SH-SY5Y (cell line): ENCODE measurements around the gene MBOAT2.

ENCODE experiments used
- GATA2 ChIP-seq: IDR thresholded peaks from 2 replicates; pipeline ENCODE4 v1.6.1; 2011; ENCODE audit warnings: mild to moderate bottlenecking, low read depth, low read length
- GATA3 ChIP-seq: IDR thresholded peaks from 2 replicates; pipeline ENCODE4 v1.6.1; 2011; ENCODE audit warnings: low read depth, mild to moderate bottlenecking, low read length, moderate library complexity

The MBOAT2 gene

DNA sequence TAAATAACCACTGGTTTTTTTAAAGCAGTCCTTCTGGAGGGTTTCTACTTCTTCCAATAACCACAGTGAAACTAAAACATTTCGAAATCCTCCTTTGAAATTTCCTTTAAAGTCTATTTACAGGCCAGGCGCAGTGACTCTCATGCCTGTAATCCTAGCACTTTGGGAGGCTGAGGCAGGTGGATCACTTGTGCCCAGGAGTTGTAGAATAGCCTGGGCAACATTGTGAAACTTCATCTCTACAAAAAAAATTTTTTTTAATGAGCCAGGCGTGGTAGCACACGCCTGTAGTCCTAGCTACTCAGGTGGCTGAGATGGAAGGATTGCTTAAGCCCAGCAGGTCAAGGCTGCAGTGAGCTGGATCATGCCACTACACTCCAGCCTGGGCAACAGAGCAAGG is 181.3 kb downstream of the MBOAT2 start:
- TF ChIP-seq GATA2 (no peak), GATA3 (no peak)

DNA sequence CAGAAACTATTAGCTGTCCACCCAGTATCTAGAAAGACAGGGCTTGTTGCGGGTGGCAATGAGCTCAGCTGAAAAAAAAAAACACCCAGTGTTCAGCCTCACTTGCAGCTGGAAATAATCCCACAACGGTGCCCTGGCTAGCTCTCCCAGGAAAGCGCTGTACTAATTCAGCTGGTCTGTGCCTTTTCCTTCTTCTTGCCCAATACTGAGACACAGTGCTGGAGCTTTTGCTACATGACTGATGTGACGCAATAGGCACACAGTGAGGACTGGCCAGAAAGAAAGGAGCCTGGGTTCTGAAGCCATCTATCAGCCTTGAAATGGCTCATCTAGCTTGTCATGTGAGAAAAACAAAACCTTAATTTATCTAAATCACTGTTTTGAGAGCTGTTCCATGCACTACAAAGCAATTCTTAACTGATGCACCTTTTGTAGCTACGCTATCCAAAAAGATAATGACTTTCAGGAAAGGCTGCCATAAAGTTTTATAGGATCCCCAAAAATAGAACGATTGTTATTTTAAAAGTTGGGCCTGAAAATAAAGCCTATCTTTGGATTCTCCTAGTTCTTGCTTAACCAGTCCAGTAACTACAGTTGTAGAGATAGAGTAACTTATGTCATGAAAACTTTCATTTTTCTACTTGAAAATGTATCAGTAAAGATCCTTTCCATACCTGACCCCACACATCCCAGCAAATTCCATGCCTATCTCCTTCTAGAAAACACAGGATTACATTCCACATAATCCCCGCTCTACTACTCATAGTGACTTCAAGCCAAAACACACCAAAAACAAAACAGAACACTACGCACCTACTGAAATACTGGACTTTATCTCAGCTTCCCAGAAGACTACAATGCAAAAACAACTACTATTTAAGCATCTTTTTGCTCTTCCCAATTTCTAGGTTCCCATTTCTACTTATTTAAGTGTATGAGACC is 181.9 kb downstream of the MBOAT2 start:
- TF ChIP-seq GATA3 (no peak), GATA2 (no peak)

DNA sequence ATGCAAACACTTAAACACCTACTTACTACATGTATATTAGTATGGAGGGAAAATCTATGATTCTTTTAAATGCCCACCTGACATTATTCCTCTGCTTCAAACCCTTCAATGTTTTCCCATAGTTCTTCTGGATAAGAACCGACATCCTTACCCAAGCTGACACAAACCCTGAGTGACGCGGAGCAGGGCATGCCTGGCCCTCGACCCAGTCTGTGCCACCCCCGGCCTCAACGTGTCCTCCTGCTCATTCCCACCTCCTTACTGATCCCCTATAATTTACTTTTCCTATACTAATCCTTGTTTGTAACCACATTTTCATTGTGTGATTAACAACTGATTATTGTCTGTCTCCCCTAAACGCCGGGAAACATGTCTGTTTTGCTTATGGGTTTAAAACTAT is 183.5 kb downstream of the MBOAT2 start:
- no peak for TF ChIP-seq GATA3
- TF ChIP-seq GATA2: no peak

DNA sequence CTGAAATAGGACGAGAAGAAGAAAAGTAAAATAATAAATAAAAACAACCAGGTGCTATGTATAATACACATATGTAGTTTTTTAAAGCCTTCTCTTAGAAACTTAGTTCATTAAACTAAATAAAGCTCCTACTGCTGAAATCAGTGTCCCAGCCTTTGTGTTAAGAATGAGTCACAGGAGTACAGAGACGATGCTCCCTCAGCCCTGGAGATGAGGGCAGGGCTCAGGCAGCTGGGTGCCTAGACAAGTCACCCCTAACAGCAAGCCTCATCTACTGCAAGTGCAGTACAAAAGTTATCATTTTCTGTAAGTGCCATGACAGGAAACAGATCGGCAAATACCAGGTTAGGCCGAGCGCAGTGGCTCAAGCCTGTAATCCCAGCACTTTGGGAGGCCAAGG is 184.3 kb downstream of the MBOAT2 start:
- no peak for TF ChIP-seq GATA3
- no peak for TF ChIP-seq GATA2

DNA sequence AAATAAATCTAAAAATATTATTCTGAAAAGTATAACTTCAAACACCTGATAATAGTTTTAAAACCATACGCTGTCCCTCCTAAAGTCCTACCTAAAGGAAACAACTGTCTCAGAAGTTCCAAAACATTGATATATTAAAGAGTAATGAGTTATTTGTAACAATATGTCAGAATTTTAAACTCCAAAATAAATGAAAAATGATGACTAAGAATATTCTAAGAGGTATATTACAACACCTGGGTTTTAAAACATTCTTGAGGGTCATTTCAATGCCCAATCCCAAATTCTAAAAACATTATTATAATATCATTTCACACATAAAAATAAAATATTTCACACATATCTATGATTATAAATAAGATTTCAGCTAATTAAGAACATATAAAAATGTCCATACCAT is 186.3 kb downstream of the MBOAT2 start:
- no peak for TF ChIP-seq GATA3
- no peak for TF ChIP-seq GATA2

DNA sequence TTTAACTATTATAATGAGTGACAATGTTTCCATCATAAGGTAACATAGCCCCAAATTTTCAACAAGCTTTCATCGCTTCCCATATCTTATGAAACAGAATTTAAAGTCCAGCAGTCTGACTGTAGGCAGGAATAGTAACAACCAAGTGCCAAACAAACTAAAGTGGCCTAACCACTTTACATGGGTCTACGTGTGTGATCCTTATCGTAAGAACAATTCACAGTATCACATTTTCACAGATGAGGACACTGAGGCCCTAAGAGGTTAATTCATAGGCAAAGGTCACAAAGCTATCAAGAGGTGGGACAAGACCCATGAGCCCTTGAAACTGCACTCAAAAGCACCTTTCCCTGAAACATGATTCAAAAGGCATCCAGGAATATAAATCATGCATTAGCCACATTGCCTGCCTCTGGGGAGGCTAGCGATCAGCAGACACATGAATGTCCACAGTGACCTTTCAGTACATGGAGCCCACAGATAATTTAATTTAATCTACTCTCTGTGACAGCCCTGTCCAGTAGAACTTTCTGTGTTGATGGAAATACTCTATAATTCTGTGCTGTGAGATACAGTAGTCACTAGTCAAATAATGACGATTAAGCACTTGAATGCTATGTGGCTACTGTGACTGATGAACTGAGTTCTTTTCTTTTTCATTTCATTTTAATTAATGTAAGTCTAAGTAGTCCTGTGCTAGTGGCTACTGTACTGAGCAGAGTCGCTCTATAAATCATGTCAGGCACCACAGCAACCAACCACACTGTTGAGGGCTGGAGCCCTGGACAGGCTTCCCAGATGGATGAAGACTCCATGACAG is 196.4 kb downstream of the MBOAT2 start:
- TF ChIP-seq GATA3: no peak
- TF ChIP-seq GATA2: no peak

DNA sequence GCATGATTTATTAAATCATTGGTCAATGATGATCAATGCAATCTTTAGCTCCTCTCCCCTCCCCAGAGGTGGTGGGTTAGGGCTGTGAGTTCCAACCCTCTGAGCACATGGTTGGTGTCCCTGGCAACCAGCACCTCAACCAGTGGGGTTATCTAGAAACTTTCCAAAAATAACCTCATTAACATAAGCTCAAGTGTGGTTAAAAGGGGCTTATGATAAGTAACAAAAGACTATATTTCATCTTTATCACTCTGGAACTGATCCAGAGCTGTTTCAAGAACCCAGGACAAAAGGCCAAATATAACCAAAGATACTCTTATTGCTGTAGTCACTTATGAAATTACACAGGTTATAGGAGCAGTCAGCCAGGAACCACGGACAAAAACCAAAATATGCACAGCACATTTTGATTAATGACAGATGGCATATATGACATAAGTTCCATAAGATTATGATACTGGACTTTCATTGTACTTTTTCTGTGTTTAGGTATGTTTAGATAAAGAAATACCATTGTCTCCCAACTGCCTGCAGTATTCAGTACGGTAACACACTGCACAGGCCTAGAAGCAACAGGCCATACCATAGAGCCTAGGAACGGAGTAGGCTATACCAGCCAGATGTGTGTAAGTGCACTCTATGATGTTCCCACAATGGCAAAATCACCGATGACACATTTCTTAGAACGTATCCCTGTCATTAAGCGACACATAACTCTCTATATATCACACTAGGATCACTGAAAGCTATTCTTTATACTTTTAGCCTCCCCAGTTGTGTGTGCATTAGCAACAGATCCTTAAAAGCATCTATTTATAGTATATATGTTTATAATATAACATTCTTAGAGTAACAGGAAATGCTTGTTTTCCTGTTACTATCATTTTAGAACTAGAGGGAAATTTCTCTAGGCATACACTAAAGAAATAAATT is 197.9 kb downstream of the MBOAT2 start:
- TF ChIP-seq GATA3 (no peak), GATA2 (no peak)

DNA sequence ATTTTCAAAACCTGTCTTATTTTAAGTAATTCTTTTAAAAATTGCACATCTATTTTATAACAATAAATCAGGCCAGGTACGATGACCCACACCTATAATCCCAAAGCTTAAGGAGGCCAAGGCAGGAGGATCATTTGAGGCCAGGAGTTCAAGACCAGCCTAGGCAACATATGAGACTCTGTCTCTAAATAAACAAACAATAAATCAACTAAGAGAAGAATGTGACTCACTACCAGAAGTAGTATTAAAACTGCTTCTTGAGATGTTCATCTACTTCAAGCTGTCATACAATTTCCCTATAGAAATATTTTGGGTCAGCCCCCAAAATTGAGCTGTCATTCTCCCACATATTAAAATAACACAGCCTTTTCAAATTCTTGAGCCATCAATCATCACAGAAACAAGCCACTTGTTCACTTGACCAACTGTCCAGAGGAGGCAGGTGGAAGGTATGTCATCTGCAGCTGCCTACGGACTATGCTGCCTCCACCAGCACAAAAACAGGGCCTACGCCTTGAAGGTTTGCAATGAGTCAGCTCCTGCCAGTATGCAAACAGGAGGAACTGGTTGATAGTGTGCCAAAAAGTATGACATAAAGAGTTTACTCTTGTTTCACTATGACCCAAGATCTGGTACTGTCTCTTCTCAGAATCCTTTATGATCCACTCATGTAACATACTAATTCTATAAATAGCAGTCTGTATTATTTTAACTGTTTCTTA is 199.7 kb downstream of the MBOAT2 start:
- TF ChIP-seq GATA3 (no peak), GATA2 (no peak)

DNA sequence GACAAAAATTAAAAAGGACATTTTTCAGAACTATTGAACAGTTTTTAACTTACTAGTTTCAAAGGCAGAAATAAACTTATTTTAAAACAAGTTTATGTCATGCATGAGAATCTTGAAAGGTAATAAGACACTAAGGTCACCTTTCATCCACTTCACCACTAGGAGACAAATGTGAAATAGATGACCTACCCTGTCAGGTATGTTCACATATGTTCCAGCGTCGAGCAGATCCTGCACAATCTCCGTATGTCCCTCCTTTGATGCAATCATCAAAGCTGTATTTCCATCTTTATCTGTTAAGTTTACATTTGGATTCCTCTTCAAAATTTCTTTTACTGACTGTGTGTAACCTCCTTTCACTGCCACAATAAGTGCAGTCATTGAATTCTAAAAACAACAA is 200.7 kb downstream of the MBOAT2 start:
- TF ChIP-seq GATA2: no peak
- TF ChIP-seq GATA3: no peak
